SU-DHL-6 (cell line): ENCODE measurements around the gene IRX4.

ENCODE experiments used
- H2AFZ ChIP-seq: fragments of 200-600 bp; sonication (generic); 2 replicates; pipeline ENCODE4 v1.6.1; 2014; ENCODE audit warnings: low read depth, mild to moderate bottlenecking, moderate library complexity, mixed read lengths, antibody characterized with exemption, low read length; ENCODE audit not compliant: severe bottlenecking
- H3F3A ChIP-seq: fragments of 200-600 bp; shearing (Covaris generic); 2 replicates; pipeline ENCODE4 v1.6.0; 2016; ENCODE audit warnings: antibody characterized with exemption, mild to moderate bottlenecking; ENCODE audit not compliant: insufficient read depth
- H3K27ac ChIP-seq: fragments of 200-600 bp; sonication (generic); 2 replicates; pipeline ENCODE4 v1.5.1; 2016; ENCODE audit warnings: low read depth, mild to moderate bottlenecking, low read length, moderate library complexity, mixed read lengths
- H3K27me3 ChIP-seq: fragments of 200-600 bp; sonication (generic), shearing (Covaris generic); 2 replicates; pipeline ENCODE4 v1.6.0; 2014; ENCODE audit warnings: mild to moderate bottlenecking, low read length
- H3K36me3 ChIP-seq: fragments of 200-600 bp; sonication (generic); 2 replicates; pipeline ENCODE4 v1.6.1; 2014; ENCODE audit warnings: mild to moderate bottlenecking, low read length, mixed read lengths
- H3K4me2 ChIP-seq: fragments of 300-600, 200-600 bp; shearing (Covaris generic), sonication (generic); 2 replicates; pipeline ENCODE4 v1.6.0; 2014; ENCODE audit warnings: low read length, low read depth, mild to moderate bottlenecking; ENCODE audit not compliant: poor library complexity, severe bottlenecking
- H3K4me3 ChIP-seq: fragments of 200-600 bp; sonication (generic); 2 replicates; pipeline ENCODE4 v1.5.1; 2014; ENCODE audit warnings: antibody characterized with exemption, low read length, mild to moderate bottlenecking, mixed read lengths; ENCODE audit not compliant: insufficient read depth, poor library complexity, severe bottlenecking
- H3K79me2 ChIP-seq: fragments of 200-600 bp; sonication (generic); 2 replicates; pipeline ENCODE4 v1.6.1; 2014; ENCODE audit warnings: mild to moderate bottlenecking, low read length, moderate library complexity; ENCODE audit not compliant: insufficient read depth
- H3K9ac ChIP-seq: fragments of 200-600 bp; sonication (generic); 2 replicates; pipeline ENCODE4 v1.7.0; 2014; ENCODE audit warnings: mild to moderate bottlenecking, low read length
- H3K9me2 ChIP-seq: fragments of 200-600 bp; sonication (generic); replicated peaks from 2 replicates; pipeline ENCODE4 v1.6.1; 2014; ENCODE audit warnings: low read length; ENCODE audit not compliant: insufficient read depth
- H3K9me3 ChIP-seq: fragments of 200-600 bp; sonication (generic); 2 replicates; pipeline ENCODE4 v1.6.1; 2014; ENCODE audit warnings: low read length, mixed read lengths; ENCODE audit not compliant: insufficient read depth
- H4K20me1 ChIP-seq: fragments of 200-600 bp; sonication (generic); 2 replicates; pipeline ENCODE4 v1.6.1; 2014; ENCODE audit warnings: low read depth, mild to moderate bottlenecking, antibody characterized with exemption, low read length, moderate library complexity, mixed read lengths
- CTCF ChIP-seq: fragments of 200-600 bp; sonication (generic); IDR thresholded peaks from one replicate; pipeline ENCODE4 v1.5.1; 2017; ENCODE audit warnings: antibody characterized with exemption, mild to moderate bottlenecking, low read length, moderate library complexity; ENCODE audit not compliant: insufficient read depth, poor library complexity, severe bottlenecking
- EZH2phosphoT487 ChIP-seq: fragments of 200-600 bp; sonication (generic), shearing (Covaris generic); conservative IDR thresholded peaks from 2 replicates; pipeline ENCODE4 v1.6.1; 2018; ENCODE audit warnings: mild to moderate bottlenecking, antibody characterized with exemption, low read length, moderate library complexity, mixed read lengths

IRX4 gene

GRCh38 chr5:1830571-1831228 is 52.0 kb downstream of the IRX4 start:
- Histone ChIP-seq H3K9me2 (no peaks in the 10 kb centered on the region), H3K9ac (no peak overlapping the region), H3F3A (no peaks in the 10 kb centered on the region), H3K79me2 (no peaks in the 10 kb centered on the region), H3K36me3 (no peaks in the 10 kb centered on the region), H3K27ac (no peak overlapping the region), H4K20me1 (no peaks in the 10 kb centered on the region), H3K4me3 (no peak overlapping the region), H2AFZ (no peak overlapping the region), H3K4me2 (no peak overlapping the region), H3K9me3 (no peaks in the 10 kb centered on the region), H3K27me3 (no peaks in the 10 kb centered on the region)
- TF ChIP-seq CTCF (no peak), EZH2phosphoT487 (no peak)

GRCh38 chr5:1827886-1828397 is 54.8 kb downstream of the IRX4 start:
- TF ChIP-seq CTCF (no peak), EZH2phosphoT487 (no peak)
- Histone ChIP-seq H3K9me3 (no peaks in the 10 kb centered on the region), H4K20me1 (no peaks in the 10 kb centered on the region), H3K4me3 (no peak overlapping the region), H3K9ac (no peak overlapping the region), H3K27me3 (no peaks in the 10 kb centered on the region), H3F3A (no peaks in the 10 kb centered on the region), H3K27ac (no peak overlapping the region), H3K4me2 (no peak overlapping the region), H3K36me3 (no peaks in the 10 kb centered on the region), H3K79me2 (no peaks in the 10 kb centered on the region), H2AFZ (no peak overlapping the region), H3K9me2 (no peaks in the 10 kb centered on the region)
